HG02763 (cell line): Measurements from ENCODE around the gene IBA57.

Source experiments
- ATAC-seq: cut with Tn5 transposase; IDR thresholded peaks from one replicate; pipeline ENCODE4 v1.9.1; 2021; ENCODE audit warnings: mild to moderate bottlenecking, moderate library complexity; ENCODE audit not compliant: unreplicated experiment

Gene IBA57

GRCh38 chr1:228144193-228144992, 21.2 kb upstream of the IBA57 start:
- no peak for ATAC-seq

DNA sequence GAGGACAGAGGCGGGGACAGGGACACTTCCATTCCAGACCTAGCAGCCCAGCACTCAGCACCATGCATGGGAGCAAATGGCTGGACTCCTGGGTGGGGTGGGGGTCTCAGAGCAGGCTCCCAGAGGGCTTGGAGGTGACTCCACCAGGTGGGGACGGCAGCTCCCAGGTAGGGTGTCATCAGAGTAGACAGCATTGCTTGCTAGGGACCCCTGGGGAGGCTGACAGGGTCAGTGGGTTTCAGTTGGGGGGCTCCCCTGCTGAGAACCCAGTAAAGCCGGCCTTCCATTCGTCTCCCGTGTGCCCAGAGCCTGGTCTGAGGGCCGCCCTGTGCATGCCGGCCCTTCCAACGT, 20.6 kb upstream of the IBA57 start:
- no peak for ATAC-seq

- ATAC-seq, result no peak
These were observed 19.9 kb upstream of the IBA57 start for GRCh38 chr1:228145463-228146416.

- ATAC-seq, result no peak
These were observed 19.0 kb upstream of the IBA57 start for GRCh38 chr1:228146417-228147150.

DNA sequence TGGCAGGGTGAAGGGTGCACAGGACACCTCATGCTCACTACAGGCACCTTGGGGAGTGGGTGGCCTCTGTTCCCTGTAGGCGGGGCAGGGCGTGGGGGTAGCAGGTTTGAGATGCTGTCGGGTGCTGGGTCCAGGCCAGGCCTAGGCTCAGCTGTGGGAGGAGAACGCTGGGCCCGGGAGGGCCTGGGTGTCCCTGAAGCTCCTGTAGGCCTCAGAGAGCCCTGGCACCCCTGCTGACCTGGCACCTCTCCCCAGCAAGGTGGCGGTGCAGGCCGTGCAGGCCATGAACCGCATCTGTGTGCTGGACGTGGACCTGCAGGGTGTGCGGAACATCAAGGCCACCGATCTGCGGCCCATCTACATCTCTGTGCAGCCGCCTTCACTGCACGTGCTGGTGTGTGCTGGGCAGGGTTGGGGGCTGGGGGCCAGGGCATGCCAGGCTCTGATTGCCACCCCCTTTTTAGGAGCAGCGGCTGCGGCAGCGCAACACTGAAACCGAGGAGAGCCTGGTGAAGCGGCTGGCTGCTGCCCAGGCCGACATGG, 18.4 kb upstream of the IBA57 start:
- ATAC-seq, result no peak

GRCh38 chr1:228147768-228148167, 17.8 kb upstream of the IBA57 start:
- no peak for ATAC-seq

DNA sequence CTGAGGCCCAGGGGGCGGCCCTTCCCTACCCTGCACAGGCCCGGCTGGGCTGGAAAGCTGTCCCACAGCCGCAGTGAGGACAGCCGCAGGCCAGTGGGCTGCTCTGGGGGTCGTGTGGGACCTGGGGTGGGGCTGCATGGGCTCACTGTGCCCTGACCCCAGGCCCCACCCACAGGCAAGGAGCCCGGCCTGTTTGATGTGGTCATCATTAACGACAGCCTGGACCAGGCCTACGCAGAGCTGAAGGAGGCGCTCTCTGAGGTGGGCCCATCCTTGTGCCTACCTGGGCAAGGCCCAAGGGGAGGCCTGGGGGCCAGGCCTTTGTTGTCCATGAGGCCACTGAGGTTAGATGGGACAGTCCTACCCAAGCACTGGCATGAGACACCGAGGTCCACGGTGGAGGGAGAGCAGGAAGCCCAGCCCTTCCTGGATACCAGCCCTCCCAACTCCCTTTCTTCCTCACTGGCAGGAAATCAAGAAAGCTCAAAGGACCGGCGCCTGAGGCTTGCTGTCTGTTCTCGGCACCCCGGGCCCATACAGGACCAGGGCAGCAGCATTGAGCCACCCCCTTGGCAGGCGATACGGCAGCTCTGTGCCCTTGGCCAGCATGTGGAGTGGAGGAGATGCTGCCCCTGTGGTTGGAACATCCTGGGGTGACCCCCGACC, 17.3 kb upstream of the IBA57 start:
- no peak for ATAC-seq

- no peak for ATAC-seq
These were observed 16.6 kb upstream of the IBA57 start for GRCh38 chr1:228148935-228149405.

DNA sequence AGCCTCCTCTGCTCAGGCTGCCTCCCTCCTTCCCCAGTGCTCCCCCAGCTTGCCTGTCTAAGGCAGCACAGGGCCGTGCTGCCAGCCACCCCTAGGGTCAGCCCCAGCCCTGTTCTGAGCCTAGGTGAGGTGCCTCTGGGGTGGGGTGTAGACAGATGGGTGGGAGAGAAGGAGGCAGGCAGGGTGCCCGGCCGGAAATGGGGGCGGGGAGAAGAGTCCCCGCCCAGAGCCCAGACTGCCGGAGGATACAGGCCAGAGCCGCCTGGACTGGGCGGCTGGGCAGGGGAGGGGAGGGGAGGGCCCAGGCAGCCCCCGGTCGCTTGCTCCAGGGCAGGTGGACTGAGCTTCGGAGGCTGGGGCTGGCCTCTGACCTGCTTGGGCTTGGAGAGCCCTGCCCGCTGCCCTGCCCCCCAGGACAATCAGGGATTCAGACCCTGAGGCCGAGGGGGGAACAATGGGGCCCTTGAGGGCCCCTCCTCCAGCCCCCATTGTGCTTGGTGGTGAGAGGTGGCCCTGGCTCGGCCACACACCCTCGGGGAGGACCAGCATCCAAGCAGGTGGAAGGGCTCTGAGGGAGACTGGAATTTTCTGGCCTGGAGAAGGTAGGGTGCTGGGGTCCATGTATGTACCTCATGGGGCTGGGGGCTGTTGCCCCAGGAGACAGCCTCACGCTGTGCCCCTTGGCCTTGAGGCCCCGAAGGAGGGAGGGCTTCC, 16.0 kb upstream of the IBA57 start, which contains the start of gene GJC2:
TSS of gene GJC2 (plus strand) at position 525 of the 714 bp plus-strand sequence. CDS start 7,829 bp downstream, outside the sequence.
- no peak for ATAC-seq

DNA sequence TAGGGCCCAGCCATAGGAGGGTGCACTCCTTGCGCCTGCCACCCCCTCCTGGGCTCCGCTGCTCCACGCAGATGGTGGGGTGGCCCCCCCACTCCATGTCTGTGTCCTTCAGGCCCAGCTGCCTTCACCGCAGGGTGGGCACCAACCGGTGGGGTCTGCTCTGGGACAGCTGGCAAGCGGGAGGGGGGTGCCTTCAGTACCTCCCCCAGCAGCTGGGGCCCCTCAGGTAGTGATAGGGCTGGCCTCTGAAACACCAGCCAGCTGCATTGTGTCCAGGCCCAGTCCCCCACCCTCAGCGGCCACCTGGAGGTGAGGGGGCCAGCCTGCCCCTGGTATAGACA, 15.5 kb upstream of the IBA57 start:
- no peak for ATAC-seq

GRCh38 chr1:228150461-228151179, 15.0 kb upstream of the IBA57 start:
- ATAC-seq, result no peak

DNA sequence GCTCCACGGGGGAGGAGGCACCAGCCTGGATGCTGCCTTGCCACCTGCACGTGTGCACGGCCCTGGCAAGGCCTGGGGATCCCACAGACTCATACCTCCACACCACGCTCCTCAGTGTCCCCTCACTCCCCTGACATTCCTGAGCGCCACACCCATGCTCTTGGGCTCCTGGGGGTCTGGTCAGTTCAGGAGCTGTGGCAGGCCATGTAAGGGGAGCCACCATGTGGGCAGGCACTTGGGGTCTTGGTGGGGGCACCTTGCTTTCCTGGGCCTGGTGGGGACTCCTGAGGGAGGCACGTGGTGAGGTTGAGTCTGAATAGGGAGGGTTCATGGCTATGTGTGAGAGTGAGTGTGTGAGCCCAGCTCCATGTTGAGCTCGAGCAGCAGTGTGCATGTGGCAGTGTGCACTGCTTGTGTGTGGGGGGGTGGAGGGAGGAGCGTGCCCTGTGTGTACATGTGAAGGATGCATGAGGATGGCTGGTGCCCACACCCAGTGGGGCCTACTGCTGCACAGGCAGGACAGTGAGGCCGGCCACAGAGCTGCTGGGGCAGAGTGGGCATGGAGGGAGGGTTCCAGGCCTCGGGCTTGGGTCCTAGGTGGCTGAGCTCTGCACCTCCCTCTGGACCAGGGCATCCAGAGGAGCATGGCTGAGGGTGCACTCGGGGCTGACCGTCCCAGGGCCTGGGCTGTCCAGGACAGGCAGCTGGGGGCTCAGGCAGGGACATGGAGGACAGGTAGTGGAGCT, 14.3 kb upstream of the IBA57 start:
- ATAC-seq, result no peak

DNA sequence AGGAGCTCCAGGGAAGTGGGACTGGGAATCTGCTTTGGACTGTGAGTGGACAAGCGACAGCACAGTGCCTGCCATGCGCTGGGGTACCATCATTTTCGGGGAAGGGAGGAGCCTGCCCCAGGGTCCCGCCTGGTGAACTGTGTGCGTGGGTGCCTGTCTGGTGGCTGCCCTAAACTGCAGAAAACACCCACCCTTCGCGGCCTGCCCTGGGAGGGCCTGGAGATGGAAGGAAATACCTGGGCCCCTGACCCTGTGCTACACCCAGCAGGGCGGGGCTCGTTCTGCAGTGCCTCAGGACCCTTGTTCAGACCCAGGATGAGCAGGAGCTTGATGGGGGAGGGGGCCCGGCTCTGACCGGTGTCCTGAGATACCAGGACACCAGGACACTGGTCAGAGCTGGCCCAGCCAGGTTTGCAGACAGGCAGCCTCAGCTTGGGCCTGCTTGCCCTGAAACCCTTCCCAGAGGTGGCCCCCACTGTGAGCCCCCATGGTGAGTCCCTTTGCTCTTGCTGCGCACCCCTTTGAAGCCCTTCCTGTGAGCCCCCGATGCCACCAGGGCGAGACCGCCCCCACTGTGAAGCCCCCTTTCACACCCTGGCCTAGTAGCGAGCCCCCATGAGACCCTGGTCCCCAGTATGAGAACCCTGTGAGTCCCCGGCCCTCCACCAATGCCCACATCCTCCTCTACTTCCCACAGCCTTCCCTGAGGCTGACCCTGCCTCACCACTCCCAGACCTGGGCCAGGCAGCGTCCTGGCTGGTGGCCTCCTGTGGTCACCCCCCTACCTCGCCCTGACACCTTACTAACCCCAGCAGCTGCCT, 13.3 kb upstream of the IBA57 start:
- no peak for ATAC-seq

DNA sequence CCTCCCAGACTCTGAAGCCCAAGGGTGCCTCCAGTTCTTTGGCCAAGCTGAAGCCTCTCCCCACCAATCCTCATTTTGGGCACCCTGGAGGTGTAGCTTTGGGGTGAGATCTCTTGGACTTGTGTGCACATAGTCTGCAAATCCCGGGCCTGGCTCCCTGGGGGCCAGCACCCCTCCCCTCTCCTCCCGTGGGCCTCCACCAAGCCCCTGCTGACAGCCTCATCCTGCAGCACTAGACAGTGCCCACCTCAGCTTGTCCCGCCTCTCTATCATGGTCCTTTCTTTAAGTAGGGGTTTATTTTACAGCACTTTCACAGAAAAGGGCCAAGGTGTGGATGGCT, 12.7 kb upstream of the IBA57 start:
- no peak for ATAC-seq

GRCh38 chr1:228154021-228154669, 11.5 kb upstream of the IBA57 start:
- no peak for ATAC-seq

DNA sequence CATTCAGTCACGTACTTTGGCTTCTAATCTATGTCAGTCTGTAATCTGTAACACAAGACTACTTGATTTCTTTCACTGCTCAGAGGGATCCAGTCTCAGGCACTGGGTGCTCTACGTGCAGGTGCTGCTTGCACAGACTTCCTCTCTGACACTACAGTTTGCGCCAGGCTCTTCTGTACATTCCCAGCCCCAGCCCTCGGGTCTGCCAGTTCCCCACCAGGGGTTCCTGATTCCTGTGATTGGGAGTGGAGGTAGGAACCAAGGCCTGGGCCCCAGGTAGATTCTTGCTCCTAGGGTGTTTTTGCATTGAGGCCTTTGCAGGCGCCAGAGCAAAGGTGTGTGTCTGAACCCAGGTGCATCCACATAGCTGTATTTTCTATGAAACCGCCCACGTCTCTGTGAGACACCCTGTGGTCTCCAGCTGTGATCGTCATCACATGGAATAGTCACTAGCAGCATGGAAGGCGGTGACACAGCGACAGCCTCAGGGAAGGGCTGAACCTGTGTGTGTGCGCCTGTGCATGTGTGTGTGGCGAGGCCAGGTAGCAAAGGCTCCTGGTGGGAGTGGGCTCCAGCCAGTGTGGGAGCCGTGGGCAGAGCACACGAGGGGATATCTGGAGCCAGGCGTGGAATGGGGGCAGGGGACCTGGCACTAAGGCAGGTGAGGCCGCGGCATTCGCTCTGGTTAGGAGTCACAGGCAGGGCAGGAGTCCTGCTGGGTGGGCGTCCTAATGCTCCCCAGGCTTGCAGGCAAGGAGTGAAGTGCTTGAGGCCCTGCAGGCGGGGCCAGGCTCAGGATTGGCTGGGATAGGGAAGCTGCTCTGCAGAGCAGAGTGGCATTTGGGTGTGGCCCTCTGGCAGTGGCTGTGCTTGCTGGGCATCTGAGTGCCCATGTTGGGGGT, 10.7 kb upstream of the IBA57 start:
- ATAC-seq, result no peak
